ENCODE measurements around the gene ARL3. TPM values are rescaled to one million over a fixed set of nuclear protein-coding genes. Genes with fewer than 3 reads are reported as not detected.

ARL3 gene
- total RNA-seq, 1 donor from 2014 or later = 34.6 TPM

GRCh38 chr10:102626026-102626685 lies 88.0 kb downstream of the ARL3 start:
- TF ChIP-seq, protein P1, sequence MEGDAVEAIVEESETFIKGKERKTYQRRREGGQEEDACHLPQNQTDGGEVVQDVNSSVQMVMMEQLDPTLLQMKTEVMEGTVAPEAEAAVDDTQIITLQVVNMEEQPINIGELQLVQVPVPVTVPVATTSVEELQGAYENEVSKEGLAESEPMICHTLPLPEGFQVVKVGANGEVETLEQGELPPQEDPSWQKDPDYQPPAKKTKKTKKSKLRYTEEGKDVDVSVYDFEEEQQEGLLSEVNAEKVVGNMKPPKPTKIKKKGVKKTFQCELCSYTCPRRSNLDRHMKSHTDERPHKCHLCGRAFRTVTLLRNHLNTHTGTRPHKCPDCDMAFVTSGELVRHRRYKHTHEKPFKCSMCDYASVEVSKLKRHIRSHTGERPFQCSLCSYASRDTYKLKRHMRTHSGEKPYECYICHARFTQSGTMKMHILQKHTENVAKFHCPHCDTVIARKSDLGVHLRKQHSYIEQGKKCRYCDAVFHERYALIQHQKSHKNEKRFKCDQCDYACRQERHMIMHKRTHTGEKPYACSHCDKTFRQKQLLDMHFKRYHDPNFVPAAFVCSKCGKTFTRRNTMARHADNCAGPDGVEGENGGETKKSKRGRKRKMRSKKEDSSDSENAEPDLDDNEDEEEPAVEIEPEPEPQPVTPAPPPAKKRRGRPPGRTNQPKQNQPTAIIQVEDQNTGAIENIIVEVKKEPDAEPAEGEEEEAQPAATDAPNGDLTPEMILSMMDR (conservative IDR thresholded peaks at IDR 0.05) = no peak
- Mint-ChIP-seq H3K4me1 (peaks cover 63% of the 10 kb centered on the region), H3K36me3 (ENCODE audit: low read depth) (peaks cover 8% of the 10 kb centered on the region), H3K27me3 (ENCODE audit: low read depth) (no peaks in the 10 kb centered on the region), H3K9me3 (no peaks in the 10 kb centered on the region), H3K27ac (ENCODE audit: unreplicated experiment) (peak overlapping the region; percentile 86), H3K4me3 (peak overlapping the region; percentile 27)
- no peak for DNase-seq (ENCODE audit: low read depth, low spot score)

DNA sequence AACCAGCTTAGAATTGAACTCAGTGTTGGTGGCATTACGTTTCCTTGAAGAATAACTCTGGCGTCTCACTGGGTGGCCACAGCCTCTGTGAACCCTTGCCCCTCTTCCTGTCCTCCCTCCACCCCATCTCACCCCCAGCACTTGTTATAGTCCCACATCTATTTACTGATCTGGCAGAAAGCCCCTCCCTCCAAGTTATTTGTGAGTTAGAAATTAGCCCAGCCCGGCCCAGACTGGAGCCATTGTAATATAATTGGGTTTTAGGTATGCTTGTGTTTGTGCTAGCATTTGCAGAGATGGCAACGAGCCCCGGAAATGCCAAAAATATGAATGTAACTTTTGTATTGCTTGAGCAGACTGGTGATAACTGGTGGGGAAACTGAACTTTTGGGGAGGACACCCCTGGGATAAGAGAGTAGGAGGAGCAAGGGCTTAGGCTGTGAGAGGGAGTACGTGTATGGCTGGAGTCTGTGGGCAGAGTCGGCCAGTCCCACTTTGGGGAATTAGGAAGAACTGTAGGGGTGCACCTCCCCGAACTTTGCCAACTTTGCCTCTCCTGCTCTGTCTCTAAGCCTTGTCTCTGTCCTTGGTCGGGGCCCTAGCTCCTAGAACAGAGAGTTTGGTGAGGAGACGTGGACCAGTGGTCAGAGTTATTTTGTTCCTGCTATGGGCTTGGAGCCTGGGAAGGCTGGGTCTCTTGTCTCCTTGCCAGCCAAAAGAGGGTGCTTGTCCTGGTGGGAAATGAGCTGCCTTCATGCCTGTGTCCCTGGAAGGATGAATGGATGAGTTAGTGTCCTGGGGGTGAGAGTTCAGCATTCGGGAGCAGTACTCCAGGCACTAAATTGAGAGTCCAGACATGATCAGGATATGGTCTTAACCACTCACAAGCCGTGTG lies 89.2 kb downstream of the ARL3 start:
- Mint-ChIP-seq H3K4me3 (no peak overlapping the region), H3K4me1 (peaks cover 52% of the 10 kb centered on the region), H3K9me3 (no peaks in the 10 kb centered on the region), H3K27ac (ENCODE audit: unreplicated experiment) (no peak overlapping the region), H3K27me3 (ENCODE audit: low read depth) (no peaks in the 10 kb centered on the region), H3K36me3 (ENCODE audit: low read depth) (peaks cover 4% of the 10 kb centered on the region)
- DNase-seq (ENCODE audit: low read depth, low spot score) = no peak
- TF ChIP-seq, protein P1 (conservative IDR thresholded peaks at IDR 0.05) = no peak

- Mint-ChIP-seq H3K4me3 (no peak overlapping the region), H3K9me3 (no peaks in the 10 kb centered on the region), H3K4me1 (peaks cover 43% of the 10 kb centered on the region), H3K36me3 (ENCODE audit: low read depth) (peaks cover 4% of the 10 kb centered on the region), H3K27me3 (ENCODE audit: low read depth) (no peaks in the 10 kb centered on the region), H3K27ac (ENCODE audit: unreplicated experiment) (no peak overlapping the region)
- TF ChIP-seq, protein P1 (conservative IDR thresholded peaks at IDR 0.05) = no peak
- DNase-seq (ENCODE audit: low read depth, low spot score) = no peak
Observed at GRCh38 chr10:102624094-102624493, 90.1 kb downstream of the ARL3 start.

Other genes starting within 250 kb of the ARL3 start
- gene ACTR1A, start 211.7 kb downstream of the ARL3 start, total RNA-seq = 139 and 144 TPM in 2 replicates
- gene SUFU, start 210.4 kb downstream of the ARL3 start, total RNA-seq = 27.1 and 30.9 TPM in 2 replicates
- 76.9 and 82.8 TPM in 2 replicates for gene TRIM8, start 69.9 kb downstream of the ARL3 start, total RNA-seq
- 36.6 and 38.2 TPM in 2 replicates for gene SFXN2, start 239 bp upstream of the ARL3 start, total RNA-seq
- gene WBP1L, start 29.6 kb upstream of the ARL3 start, total RNA-seq = 21.2 and 22.0 TPM in 2 replicates
- gene CYP17A1, start 123.0 kb upstream of the ARL3 start, total RNA-seq = not detected in 2 replicates
- 13.1 and 17.3 TPM in 2 replicates for gene BORCS7, start 139.9 kb upstream of the ARL3 start, total RNA-seq
- gene AS3MT, start 155.1 kb upstream of the ARL3 start, total RNA-seq = 10.4 and 11.2 TPM in 2 replicates
- gene CNNM2, start 203.9 kb upstream of the ARL3 start, total RNA-seq = 9.6 and 10.0 TPM in 2 replicates

Data from neural crest cell (in vitro differentiated cells).